OCI-LY3 (cell line): ENCODE data around the gene SRC.

ENCODE experiments used
- CTCF ChIP-seq: fragments of 200-600, 300-600 bp; sonication (generic); IDR thresholded peaks from 2 replicates; pipeline ENCODE4 v1.5.1; 2014; ENCODE audit warnings: antibody characterized with exemption, low read length, low read depth
- EZH2phosphoT487 ChIP-seq: fragments of 200-600 bp; shearing (Covaris generic); IDR thresholded peaks from 2 replicates; pipeline ENCODE4 v1.6.1; 2018; ENCODE audit warnings: antibody characterized with exemption, mixed run types, low read depth

GRCh38 chr20:37361336-37361735 lies 15.4 kb downstream of the SRC start:
- no peak for TF ChIP-seq CTCF
- TF ChIP-seq EZH2phosphoT487, result no peak
